Activated gamma-delta T cell treated with Interleukin-2 at 50 U/mL for 16 hours (primary cell): ENCODE data around the gene GIPR.
A peak's percentile ranks its signal among the peaks of the same experiment; 100 is the strongest.
"Not testable (repeated sequence)": the region's sequence is repeated elsewhere in the genome, so short reads cannot be mapped to it uniquely, and the experiment has no call there.

Experiments used
- DNase-seq: peaks from one replicate; pipeline ENCODE4 v3.0.0-alpha.2; 2020

GIPR gene, protein sequence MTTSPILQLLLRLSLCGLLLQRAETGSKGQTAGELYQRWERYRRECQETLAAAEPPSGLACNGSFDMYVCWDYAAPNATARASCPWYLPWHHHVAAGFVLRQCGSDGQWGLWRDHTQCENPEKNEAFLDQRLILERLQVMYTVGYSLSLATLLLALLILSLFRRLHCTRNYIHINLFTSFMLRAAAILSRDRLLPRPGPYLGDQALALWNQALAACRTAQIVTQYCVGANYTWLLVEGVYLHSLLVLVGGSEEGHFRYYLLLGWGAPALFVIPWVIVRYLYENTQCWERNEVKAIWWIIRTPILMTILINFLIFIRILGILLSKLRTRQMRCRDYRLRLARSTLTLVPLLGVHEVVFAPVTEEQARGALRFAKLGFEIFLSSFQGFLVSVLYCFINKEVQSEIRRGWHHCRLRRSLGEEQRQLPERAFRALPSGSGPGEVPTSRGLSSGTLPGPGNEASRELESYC

DNA sequence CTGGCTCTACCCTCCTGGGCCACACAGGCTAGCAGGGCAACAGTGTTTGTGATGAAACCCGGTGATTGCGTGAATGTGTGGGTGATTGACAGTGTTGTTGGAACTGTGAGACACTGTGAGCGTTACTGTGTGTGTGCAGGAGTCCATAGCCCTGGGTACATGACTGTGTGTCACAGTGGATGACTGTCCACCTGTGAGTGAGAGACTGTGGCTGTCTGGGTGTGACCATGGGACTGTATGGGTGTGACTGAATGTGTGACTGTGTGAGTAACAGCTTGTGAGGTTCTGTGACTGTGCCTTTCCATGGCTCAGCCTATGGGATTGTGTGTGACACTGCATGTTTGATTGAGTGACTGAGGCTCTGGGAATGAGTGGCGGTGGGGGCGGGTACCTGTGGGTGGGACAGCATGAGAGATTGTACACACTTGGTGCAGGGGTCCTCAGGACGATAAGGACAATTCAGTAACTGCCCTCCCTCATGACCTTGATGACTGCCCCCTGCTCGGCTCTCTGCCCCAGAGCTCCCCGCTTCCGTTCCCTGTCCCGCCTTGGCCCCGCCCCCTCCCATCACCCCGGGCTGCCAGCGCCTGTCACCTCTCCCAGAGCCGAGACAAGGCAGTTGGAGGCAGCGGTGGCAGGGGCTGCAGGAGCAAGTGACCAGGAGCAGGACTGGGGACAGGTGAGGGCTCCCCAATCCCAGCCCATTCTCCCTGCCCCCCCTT lies at the start of gene GIPR:
Gene GIPR, plus strand, starts transcription at position 602 of the 722 bp plus-strand sequence. CDS start 1,300 bp downstream, outside the sequence.
- peak; percentile 53 for DNase-seq

DNA sequence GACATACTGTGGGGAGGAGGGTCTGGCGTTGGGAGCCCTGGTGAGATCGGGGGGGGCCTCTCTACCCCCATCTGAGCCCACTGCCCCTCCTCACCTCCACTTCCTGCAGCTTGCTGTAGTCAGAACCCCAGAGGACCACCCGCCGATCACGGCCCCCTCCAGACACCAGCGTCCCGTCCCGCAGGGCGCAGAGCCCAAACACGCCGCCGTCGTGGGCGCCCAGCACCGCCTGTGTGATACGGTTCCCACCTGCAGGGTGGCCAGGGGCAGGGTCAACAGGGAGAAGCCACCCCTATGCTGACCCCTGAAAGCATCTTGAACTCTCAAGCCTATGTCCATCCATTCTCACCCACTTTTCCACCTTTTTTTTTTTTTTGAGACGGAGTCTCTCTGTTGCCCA lies 46.6 kb upstream of the GIPR start:
- DNase-seq, result no peak

DNA sequence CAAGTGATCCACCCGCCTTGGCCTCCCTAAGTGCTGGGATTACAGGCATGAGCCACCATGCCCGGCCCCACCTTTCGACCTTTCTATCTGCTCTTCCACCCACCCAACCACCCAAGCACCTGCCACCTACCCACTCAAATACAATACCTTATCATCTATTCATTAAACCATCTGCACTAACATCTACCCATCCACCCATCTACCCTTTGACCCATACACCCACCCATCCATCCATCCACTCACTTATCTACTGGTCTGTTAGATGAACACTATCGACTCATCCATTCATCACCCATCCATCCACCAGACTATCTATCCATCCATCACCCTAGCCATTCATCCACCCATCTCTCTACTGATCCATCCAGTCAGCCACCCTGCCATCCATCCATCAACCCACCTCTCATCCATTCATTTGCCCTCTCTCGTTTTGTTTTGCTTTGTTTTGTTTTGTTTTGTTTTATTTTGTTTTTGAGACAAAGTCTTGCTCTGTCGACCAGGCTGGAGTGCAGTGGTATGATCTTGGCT lies 46.0 kb upstream of the GIPR start:
- no peak for DNase-seq

DNA sequence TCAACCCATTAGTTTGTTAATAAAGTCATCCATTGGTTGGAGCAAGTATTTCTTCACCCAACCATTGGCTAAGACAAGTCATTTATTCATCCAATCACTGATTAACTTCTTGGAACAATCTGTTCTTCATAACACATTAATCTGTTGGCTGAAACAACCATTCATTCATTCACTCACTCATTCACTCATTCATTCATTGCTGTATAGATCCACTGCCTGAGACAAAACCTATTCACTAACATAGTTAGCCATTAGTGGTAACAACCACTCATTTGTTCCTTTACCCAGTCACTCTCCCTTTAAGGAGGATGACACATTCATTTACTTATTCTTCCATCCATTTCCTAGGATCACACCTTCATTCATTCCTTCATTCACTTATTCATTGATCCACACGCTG lies 44.0 kb upstream of the GIPR start:
- DNase-seq, result no peak

DNA sequence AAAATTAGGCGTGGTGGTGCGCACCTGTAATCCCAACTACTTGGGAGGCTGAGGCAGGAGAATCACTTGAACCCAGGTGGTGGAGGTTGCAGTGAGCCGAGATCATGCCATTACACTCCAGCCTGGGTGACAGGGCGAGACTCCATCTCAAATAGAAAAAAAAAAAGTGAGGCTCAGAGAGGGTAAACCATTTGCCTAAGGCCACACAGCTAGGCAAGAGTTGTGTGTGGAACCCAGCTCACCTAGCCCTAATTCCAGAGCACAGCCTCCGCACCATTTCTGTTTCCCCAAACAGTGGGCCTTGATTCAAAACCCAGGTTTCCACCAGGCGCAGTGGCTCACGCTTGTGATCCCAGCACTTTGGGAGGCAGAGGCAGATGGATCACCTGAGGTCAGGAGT lies 39.8 kb upstream of the GIPR start:
- DNase-seq, result not testable (repeated sequence)

DNA sequence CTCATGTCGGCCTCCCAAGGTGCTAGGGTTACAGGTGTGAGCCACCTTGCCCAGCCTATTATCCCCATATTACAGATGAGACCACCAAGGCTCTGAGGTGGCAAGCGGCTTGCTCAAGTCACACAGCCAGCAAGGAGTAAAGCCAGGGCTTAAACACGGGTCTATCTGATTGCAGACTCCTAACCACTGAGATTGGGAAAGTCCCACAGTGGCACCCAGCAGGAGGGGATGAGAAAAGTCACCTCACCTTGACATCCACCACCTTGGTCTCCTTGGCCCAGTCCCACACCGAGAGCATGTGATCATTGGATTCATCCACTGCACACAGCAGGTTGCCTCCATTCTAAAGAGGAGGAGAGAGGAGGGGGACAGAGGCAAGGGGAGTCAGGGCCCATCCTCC lies 38.3 kb upstream of the GIPR start:
- DNase-seq, result no peak

DNA sequence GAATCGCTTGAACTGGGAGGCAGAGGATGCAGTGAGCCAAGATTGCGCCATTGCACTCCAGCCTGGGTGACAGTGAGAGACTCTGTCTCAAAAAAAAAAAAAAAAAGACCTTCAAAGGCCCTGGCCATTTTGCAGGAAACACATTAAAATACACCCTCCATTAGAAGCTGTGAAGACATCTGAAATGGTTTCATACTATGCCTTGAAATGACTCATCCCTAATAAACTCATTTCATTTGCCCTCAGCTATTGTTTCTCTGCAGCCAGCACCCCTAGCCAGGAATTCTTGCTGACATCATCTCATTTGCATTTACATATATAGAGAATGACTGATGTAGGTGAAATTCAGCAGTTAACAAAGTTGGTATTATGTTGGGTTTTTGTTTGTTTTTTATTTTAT lies 37.6 kb upstream of the GIPR start:
- DNase-seq, result no peak

DNA sequence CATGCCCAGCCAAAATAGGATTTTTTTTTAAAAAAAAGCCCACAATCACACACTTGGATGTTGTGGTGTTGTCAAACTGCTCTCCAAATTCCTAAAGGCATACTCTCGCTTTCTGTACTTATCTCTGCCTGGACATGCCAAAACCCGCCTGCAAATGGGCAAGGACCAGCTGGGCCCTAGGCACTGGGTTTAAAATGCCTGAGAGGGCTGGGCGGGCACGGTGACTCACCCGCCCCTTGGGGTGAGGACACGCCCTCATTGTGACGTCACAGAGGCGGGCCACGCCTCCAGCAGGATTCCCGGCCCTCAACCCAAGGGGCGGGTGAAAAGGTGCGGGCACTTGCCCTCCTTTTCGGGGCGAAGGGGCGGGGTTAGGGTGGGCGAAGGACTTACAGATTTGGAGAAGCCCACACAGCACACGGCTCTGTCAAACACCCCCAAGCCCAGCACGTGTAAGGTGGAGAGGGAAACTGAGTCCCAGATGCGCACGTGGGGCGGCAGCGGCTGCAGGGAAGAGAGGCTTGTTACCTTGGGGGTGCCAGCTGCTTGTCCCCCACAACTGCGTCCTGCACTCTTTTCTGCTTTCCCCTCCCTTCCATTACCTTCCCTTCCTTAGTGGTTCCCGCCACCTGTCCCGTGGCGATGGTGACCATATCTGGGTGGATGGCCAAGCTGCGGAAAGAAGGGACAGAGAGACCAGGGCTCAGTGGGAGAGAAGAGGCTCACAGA lies 35.4 kb upstream of the GIPR start:
- DNase-seq, result no peak

DNA sequence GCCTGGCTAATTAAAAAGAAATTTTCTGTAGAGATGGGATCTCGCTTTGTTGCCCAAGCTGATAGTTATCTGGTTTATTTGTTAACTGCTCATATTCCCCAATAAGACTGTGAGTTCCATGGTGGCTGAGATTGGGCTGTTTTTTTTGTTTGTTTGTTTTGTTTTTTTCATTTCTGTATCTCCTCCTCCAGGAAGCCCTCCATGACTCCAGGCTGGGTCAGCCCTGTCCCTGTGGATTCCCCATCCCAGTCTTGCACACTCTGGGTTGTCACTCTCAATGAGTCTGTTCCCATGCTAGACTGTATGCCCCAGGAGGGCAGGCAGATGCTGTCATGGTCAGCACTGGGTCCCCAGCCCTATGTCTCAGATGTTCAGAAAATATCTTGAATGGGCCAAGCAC lies 31.7 kb upstream of the GIPR start:
- no peak for DNase-seq

DNA sequence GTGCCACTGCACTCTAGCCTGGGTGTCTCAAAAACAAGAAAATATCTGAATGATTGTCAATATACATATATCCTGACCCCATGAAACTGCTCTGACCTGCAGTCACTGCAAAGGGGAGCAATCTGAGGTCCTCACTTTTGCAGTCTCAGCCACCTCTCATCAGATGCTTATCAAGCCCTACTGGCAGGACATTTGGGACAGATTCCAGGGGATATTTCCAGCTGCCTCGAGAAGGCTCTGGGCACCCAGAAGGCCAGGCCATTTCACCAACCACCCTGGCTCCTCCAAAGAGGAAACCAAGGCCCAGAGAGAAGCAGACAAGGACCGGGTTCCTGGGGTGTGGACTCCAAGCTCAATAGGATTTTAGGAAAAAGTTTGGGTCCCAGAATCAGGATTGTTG lies 31.1 kb upstream of the GIPR start:
- no peak for DNase-seq

DNA sequence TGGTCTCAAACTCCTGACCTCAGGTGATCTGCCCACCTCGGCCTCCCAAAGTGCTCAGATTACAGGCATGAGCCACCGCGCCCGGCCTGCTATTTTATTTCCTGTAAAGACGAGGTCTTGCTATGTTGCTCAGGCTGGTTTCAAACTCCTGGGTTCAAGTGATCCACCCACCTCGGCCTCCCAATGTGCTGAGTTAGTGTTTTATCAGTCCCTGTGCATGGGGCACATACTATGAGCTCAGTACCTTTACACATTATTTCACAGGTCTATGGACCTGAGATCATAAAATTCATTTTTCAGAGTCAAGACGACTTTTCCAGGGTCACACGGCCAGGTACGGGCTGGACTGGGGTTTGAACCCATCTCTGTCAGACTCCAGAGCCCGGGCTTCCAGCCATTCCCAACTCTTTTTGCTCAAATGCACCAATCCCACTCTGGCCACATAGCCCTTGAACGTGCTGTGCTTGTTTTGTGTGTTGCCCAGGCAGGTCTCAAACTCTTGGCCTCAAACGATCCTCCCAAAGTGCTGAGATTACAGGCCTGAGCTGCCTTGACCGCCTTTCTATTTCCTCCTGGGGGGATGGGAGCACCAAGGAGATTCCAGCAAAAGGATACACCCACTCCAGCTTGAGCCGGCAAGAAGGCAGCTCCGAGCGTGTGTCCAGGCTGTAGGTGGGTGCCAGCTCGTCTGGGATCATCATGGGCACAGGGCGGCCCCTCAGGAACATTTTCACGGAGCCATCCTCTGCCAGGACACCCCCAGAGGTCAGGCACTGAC lies 29.9 kb upstream of the GIPR start:
- no peak for DNase-seq

DNA sequence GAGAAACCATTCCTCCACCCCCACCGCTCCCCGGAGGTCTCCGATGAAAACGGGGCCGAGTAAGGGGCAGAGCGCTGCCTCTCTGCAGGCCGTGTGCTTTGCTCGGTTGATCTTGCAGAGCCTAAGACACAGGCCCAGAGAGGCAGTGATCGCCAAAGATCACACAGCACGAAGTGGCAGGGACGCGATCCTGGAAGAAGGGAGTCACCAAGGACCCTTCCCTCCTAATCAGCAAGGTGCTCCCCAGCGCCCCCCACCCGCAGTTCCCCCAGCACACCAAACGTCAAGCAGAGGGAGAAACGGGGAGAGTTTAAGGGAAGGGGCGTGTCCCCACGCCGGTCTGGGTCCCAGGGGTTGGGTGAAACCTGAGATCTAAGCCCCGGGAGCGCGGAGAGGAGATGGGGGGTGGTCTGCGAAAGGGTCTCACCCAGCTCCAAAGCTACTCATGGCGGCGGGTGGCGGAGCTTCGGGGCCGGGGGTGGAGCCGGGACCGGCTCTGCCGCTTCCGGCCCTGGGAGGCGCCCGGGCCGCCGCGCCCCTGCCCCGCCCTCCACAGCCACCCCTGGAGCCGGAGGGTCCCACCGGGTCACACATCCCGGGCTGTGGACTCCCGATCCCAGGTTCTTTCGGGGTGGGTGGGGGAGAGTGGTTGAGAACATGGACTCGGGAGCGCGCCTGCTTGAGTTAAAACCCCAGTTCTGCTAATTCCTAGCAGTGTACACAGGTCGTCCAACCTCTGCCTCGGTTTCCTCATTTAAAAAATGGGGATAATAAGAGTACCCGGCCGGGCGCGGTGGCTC lies 28.9 kb upstream of the GIPR start, which contains the start of gene EML2:
Gene EML2, minus strand, starts transcription at position 468 of the 800 bp plus-strand sequence. Its CDS starts 21 bp downstream, at position 447.
- peak; percentile 36 for DNase-seq

DNA sequence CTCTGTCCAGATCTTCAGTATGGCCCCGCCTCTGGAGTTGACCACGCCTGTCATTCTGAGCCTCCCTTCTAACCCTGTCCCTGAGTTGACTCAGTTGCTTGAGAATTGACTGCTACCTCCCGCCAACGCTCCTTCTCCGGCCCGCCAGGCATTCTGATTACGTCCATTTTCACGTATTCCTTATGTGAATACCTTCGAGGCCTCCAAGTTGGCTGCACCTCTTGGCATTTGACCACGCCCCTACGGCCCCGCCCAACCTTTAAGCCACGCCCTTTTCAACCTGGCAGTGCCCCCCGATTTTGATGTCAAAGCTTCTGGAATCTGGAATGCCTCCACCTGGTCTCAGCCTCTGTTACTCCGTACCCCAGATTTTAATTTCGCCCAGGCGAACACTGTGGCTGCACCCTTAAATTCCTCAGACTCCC lies 27.2 kb upstream of the GIPR start:
- peak; percentile 7 for DNase-seq

DNA sequence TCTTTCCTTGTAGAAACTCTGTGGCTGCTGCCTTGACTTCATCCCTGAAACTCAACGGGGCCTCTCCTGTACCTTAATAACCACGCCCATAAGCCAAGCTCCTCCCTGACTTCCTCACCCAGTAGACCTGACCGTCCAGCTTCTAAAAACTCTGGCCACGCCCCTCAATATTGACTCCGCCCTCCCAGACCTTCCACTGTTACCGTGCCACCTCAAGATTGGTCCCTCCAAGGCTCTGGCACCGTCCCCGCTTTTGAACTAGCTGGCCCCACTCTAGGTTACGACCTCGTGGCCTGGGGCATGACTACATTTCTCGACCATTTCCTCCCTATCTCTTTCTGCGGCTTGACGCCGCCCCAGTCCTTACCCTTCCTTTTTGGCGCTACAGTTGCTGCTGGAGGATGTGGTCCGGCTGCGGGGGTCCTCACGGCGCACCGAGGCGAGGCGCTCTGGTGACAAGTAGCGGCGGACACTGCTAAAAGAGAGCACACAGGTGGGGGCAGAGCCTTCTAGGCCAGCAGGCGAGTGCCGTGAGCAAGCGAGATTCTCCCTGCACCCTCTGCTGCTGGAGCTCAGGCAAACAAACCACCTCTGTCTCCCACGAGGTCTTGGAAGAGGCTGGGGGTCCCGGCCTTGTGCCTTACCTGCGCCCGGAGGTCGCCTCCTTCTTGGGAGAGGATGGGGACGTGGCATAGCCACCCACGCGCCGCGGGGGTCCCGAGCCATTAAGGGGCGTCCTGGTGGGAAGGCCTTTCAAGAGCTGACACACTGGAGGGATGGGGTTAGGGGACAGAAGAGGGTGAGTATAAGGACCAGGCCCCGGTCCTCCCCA lies 26.5 kb upstream of the GIPR start:
- peak; percentile 47 for DNase-seq

DNA sequence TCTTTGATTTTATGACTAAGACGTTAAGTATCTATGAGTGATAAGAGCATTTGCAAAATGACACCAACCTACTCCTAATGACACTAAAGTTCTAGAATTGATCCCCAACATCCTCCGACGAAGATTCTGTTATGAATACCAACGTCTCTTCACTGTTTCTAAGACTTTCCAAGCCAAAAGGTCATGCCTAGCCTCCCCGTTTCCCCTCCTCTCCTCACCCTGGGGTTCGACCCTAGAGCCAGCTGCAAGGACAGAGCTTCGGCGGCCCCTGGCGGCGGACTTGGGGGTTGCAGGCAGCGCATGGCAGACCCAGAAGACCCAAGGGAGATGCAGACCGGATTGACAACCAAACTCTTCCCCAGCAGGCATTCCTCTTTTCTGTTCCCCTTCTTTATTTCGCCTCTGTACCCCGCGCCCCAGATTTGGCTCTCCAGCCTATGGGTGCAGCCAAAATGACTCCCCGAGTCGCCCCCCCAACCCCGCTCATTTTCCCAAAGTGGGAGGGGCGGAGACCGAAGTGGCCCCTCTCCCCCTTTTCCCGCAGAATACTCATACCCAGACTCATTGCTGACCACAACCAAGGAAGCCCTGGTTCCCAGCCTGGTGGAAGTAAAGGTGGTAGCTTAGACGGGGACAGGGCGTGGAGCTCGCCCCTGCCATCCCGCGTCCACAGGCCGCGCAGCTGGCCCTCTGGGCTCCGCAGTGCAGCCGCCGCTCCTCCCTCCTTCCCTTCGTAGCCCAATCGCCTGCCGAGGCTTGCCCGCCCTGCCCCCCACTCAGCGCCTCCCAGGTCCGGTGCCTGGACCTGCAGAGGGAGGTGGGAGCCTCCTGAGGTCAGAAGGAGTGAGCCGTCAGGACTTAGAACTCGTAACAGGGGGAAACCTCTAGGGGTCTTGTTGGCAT lies 24.7 kb upstream of the GIPR start:
- DNase-seq, result peak; percentile 89

DNA sequence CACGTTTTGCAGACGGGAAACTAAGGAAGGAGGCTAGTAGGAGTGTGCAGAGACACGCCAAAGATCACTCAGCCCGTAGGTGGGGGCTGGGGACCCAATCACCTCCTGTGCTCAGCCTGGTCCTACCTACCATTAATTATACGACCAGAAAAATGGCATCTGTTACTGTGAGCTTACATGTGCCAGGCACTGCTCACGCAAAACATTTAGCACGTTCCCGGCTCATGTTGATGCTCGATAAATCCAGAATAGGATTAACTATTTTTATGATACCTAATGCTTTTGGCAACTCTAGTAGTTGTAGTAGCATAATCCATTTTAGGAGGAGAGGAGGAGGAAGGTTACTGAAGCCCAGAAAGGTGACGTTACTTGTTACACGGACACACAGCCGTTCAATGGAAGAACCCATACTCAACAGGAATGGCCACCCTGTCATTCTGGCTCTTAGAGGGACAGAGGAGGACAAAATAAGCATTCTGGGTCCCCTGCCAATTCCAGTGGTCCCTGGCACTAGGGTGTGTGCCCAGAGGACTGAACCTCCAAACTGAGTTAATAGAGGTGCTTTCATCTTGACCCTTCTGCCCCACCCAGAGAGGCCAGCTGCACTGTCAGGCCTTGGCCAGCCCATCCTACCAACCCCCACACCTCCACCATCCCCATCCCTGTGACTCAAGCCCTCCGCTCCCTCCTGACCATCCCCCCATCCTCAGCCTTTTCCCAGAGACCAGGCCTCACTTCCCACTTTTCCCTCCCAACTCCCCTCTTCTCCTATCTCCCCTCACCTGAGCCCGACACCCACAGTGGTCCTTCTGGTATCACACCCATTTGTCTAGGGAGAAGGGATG lies 23.9 kb upstream of the GIPR start:
- no peak for DNase-seq

DNA sequence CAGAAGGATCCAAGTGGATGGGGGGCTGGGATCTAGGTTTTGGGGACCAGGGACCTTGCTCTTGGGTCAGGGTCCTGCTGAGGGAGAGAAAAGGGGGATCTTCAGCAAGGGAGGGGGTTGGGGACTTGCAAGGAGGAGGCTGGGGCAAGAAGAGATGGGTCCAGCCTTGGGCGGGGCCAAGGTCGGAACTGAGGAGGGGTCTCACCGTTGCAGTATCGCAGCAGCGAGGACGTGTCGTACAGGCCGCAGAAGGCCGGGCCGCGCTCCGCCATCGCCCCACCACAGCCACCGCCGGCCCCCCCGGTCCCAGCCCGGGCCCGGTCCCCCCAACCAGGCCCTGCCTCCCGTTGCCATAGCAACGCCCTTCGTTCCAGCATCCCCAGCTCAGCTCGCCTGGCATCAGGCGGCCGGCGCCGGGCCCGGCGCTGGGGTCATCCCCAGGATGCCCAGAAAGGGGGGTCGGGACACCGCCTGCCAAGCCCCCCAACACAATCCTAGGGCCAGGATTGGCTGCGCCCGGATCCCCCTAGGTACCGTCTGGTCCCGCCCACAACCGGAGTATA lies 22.9 kb upstream of the GIPR start:
- DNase-seq, result no peak
